Gastrocnemius medialis (tissue), 4 donors: Measurements from ENCODE around the gene NEK6. TPM values are rescaled to one million over a fixed set of nuclear protein-coding genes. Genes with fewer than 3 reads are reported as not detected.

Source experiments
- ATAC-seq, 2 donors: fragments of 150-250 bp; one replicate each; pipeline ENCODE4 v1.9.1; 2016
- DNase-seq, 2 donors: peaks; one replicate each; pipeline ENCODE4 v3.0.0-alpha.2; 2019
- H3K27ac ChIP-seq, 4 donors: fragments of 200-600 bp; sonication (generic); 1 replicate in 1 of 4; 2 replicates in 3 of 4; pipeline ENCODE4 v1.5.1; 2016 to 2018; ENCODE audit warnings: mild to moderate bottlenecking in 2 of 4, moderate library complexity in 1 of 4
- H3K27me3 ChIP-seq, 3 donors: fragments of 200-600 bp; sonication (generic) in 2 of 3; 1 replicate in 1 of 3; 2 replicates in 2 of 3; pipeline versions ENCODE4 v1.5.1 to v1.6.0; 2016 to 2019; ENCODE audit warnings: mild to moderate bottlenecking in 1 of 3, moderate library complexity in 1 of 3
- H3K36me3 ChIP-seq, 2 donors: fragments of 200-600 bp; sonication (generic) in 1 of 2; one replicate each; pipeline ENCODE4 v1.5.1; 2017 to 2018
- H3K4me1 ChIP-seq, 2 donors: fragments of 200-600 bp; sonication (generic) in 1 of 2; one replicate each; pipeline ENCODE4 v1.5.1; 2016 to 2017; ENCODE audit warnings: mild to moderate bottlenecking in 2 of 2
- H3K4me3 ChIP-seq, 4 donors: fragments of 200-600 bp; sonication (generic) in 3 of 4; 1 replicate in 1 of 4; 2 replicates in 3 of 4; pipeline ENCODE4 v1.5.1; 2016 to 2019; ENCODE audit warnings: mild to moderate bottlenecking in 2 of 4
- H3K9me3 ChIP-seq, 3 donors: fragments of 200-600 bp; sonication (generic) in 2 of 3; 1 replicate in 1 of 3; 2 replicates in 2 of 3; pipeline ENCODE4 v1.5.1; 2016 to 2019
- POLR2A ChIP-seq, 2 donors: fragments of 450-650 bp; IDR thresholded peaks; one replicate each; pipeline ENCODE4 v1.6.1; 2017; ENCODE audit warnings: antibody characterized with exemption in 2 of 2, mild to moderate bottlenecking in 2 of 2, moderate library complexity in 2 of 2
- in situ Hi-C, 4 donors: fragments of 200-750 bp; cut with MboI; loops; one replicate each; pipeline versions ENCODE4 v1.15.0 to v1.8.0; 2017; ENCODE audit warnings: low sequenced_read_pairs in 4 of 4
- intact Hi-C: fragments of 100-400 bp; cut with DNase I; formaldehyde crosslinking; loops from one replicate; pipeline ENCODE4 v1.15.1; 2023; ENCODE audit warnings: low total_unique reads
- total RNA-seq, 4 donors: library from RNA; depleted of rRNA; stranded (reverse); fragments of >200 nt; gene quantifications; one replicate each; pipeline versions ENCODE4 v1.1.0 to v1.2.3, GENCODE V29; 2016
- TF ChIP-seq, protein P1 (sequence below), 5 experiments: fragments of 450-650 bp in 3 of 5; fragments of 200-600 bp in 2 of 5; sonication (generic) in 2 of 5; IDR thresholded peaks in 4 of 5; conservative IDR thresholded peaks in 1 of 5; 1 replicate in 4 of 5; 2 replicates in 1 of 5; pipeline ENCODE4 v1.5.1; 2016 to 2019; ENCODE audit warnings: antibody characterized with exemption in 5 of 5, mild to moderate bottlenecking in 3 of 5, moderate library complexity in 3 of 5

Gene NEK6
- total RNA-seq, 4 donors from 2014 or later: 2.3 to 10.1 (median 3.5) TPM

DNA sequence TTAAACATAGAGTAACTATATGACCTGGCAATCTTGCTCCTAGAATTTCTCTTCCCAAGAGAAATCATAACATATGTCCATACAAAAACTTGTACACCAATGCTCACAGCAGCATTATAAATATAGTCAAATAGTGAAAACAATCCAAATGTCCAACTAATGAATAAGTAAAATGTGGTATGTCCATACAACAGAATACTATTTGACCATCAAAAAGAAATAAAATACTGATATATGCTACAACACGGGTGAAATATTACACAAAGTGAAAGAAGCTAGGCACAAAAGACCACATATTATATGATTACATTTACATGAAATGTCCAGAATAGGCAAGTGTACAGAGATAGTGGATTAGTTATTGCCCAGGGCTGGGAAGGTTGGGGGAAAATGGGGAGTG lies 116.1 kb downstream of the NEK6 start:
- peaks cover 43 to 52% of the 10 kb centered on the region in 2 donors for H3K4me1 ChIP-seq
- ATAC-seq (no peak), DNase-seq (no peak)
- H3K27ac ChIP-seq: no peak overlapping the region
- no peaks in the 10 kb centered on the region for H3K27me3 ChIP-seq
- H3K9me3 ChIP-seq: no peaks in the 10 kb centered on the region
- in situ Hi-C loops: no loop called here
- H3K36me3 ChIP-seq: no peaks in the 10 kb centered on the region
- intact Hi-C loops: no loop called here
- H3K4me3 ChIP-seq: no peak overlapping the region
- TF ChIP-seq, protein P1, sequence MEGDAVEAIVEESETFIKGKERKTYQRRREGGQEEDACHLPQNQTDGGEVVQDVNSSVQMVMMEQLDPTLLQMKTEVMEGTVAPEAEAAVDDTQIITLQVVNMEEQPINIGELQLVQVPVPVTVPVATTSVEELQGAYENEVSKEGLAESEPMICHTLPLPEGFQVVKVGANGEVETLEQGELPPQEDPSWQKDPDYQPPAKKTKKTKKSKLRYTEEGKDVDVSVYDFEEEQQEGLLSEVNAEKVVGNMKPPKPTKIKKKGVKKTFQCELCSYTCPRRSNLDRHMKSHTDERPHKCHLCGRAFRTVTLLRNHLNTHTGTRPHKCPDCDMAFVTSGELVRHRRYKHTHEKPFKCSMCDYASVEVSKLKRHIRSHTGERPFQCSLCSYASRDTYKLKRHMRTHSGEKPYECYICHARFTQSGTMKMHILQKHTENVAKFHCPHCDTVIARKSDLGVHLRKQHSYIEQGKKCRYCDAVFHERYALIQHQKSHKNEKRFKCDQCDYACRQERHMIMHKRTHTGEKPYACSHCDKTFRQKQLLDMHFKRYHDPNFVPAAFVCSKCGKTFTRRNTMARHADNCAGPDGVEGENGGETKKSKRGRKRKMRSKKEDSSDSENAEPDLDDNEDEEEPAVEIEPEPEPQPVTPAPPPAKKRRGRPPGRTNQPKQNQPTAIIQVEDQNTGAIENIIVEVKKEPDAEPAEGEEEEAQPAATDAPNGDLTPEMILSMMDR (IDR thresholded peaks at IDR 0.05 in 4 of 5, conservative IDR thresholded peaks at IDR 0.05 in 1 of 5): no peak
- no peak for TF ChIP-seq POLR2A (IDR thresholded peaks at IDR 0.05)

DNA sequence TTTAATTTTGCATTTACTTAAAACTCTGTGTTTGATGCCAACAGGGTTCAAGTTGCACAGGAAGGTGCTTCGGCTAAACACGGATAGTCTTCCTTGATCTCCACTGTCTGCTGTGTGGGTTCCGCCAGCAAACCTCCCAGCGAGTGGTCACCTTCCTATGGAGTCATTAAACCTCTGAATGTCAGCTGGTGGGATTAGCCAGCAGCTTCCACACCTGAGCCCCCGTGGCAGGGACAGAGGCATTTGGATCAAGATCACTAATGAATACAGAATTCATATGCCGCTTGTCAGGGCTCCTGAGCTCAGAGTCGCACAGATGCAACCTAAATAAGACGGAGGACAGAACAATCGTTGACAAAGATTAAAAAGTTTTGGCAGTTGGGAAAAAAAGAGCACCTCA lies 118.0 kb downstream of the NEK6 start:
- Histone ChIP-seq H3K27ac (no peak overlapping the region), H3K4me1 (peaks cover 34 to 41% of the 10 kb centered on the region in 2 donors), H3K9me3 (no peaks in the 10 kb centered on the region), H3K27me3 (no peaks in the 10 kb centered on the region), H3K36me3 (peaks cover 0 to 11% of the 10 kb centered on the region in 2 donors), H3K4me3 (no peak overlapping the region)
- DNase-seq (no peak), ATAC-seq (no peak)
- intact Hi-C loops (no loop called here), in situ Hi-C loops (no loop called here)
- TF ChIP-seq, protein P1 (IDR thresholded peaks at IDR 0.05 in 4 of 5, conservative IDR thresholded peaks at IDR 0.05 in 1 of 5): no peak

DNA sequence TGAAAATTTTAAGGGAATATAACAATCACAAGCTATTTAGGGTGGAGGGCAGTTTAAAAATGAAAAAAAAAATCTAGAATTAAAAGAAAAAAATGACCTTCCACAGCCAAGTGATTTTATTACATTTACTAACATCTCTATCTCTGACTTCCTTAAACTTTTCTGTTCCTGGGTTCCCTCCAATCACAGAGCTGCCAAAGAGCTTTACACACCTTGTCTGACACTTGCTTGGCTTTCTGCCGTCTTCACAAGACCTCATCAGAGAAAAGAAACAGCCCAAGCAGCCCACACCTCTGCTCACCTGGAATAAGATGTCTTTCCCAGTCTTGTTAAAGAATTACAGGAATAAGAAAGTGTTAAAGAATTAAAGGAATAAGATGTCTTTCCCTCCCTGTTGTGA lies 118.6 kb downstream of the NEK6 start:
- intact Hi-C loops (no loop called here), in situ Hi-C loops (no loop called here)
- no peak overlapping the region for H3K27ac ChIP-seq
- peaks cover 28 to 35% of the 10 kb centered on the region in 2 donors for H3K4me1 ChIP-seq
- H3K27me3 ChIP-seq: no peaks in the 10 kb centered on the region
- peaks cover 0 to 16% of the 10 kb centered on the region in 2 donors for H3K36me3 ChIP-seq
- no peaks in the 10 kb centered on the region for H3K9me3 ChIP-seq
- no peak overlapping the region for H3K4me3 ChIP-seq
- no peak for DNase-seq
- TF ChIP-seq, protein P1 (IDR thresholded peaks at IDR 0.05 in 4 of 5, conservative IDR thresholded peaks at IDR 0.05 in 1 of 5): no peak
- TF ChIP-seq POLR2A (IDR thresholded peaks at IDR 0.05): no peak
- ATAC-seq: no peak

DNA sequence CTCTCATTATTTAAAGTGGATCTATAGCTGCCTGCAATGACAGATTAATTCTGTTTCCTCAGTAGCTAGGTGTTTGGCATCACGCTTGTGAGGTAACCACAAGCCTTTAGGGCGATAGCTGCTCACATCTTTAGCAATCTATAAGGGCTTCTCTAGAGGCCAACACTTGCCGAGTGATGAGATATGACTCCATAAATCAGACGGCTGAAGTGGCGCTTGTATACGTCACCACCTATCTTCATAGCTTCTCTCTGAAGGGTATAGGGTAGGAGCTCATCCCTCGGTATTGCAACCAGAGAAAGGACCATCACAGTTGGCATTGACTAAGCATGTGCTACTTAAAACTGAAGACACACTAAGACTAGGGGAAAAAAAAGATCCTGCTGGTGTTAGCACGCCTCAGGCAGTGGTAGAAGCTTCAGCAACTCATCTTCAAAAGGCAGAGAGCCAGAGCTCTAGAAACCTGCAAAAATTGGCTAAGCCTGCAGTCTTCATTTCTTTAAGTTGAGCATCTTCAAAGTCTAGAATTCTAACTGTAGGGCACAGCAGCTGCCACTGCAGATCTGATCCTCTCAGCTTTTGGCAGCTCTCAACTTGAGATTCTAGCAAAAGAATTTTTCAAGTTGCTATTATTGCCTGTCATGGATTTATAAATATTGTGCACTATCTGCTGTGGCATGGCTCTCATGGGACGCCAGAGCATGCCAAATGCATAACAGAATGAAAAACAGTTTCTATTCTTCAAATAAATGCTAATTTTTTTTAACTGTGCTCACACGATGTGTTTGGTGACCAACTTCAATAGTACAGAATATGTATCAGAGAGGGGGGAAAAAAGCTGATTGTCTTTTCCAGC lies 120.0 kb downstream of the NEK6 start:
- Histone ChIP-seq H3K9me3 (no peaks in the 10 kb centered on the region), H3K27me3 (no peaks in the 10 kb centered on the region), H3K36me3 (peaks cover 0 to 24% of the 10 kb centered on the region in 2 donors), H3K4me1 (peaks cover 14 to 20% of the 10 kb centered on the region in 2 donors), H3K4me3 (no peak overlapping the region), H3K27ac (no peak overlapping the region)
- in situ Hi-C loops (no loop called here), intact Hi-C loops (no loop called here)
- TF ChIP-seq POLR2A (IDR thresholded peaks at IDR 0.05): no peak
- TF ChIP-seq, protein P1 (IDR thresholded peaks at IDR 0.05 in 4 of 5, conservative IDR thresholded peaks at IDR 0.05 in 1 of 5): no peak
- DNase-seq (no peak), ATAC-seq (no peak)
